A673 (cell line): Measurements from ENCODE around the gene MOGAT3.

Source experiments
- CTCF ChIP-seq: fragments of 300-800, 200-600 bp; sonication (generic); conservative IDR thresholded peaks from 2 replicates; pipeline ENCODE4 v1.5.1; 2017; ENCODE audit warnings: low read depth, mild to moderate bottlenecking, antibody characterized with exemption, low read length, moderate library complexity, mixed read lengths
- EZH2 ChIP-seq: fragments of 200-600 bp; sonication (generic); IDR thresholded peaks from 2 replicates; pipeline ENCODE4 v1.6.1; 2017; ENCODE audit warnings: borderline replicate concordance, low read depth, mild to moderate bottlenecking, mixed read lengths, antibody characterized with exemption, low read length; ENCODE audit not compliant: poor library complexity, severe bottlenecking

- TF ChIP-seq CTCF (no peak), EZH2 (no peak)
Measured at GRCh38 chr7:101160910-101161309, 39.9 kb downstream of the MOGAT3 start.
